ENCODE measurements around the gene CDK1. TPM values are rescaled to one million over a fixed set of nuclear protein-coding genes. Genes with fewer than 3 reads are reported as not detected.
A peak's percentile ranks its signal among the peaks of the same experiment; 100 is the strongest.

The CDK1 gene
- polyA plus RNA-seq, 2 of the 4 experiments (the other 2 are of a cell fraction), result 97.1 to 109 TPM

- TF ChIP-seq PBX3 (IDR thresholded peaks at IDR 0.05) (no peak), JUNB (IDR thresholded peaks at IDR 0.05) (no peak), ZFP36 (IDR thresholded peaks at IDR 0.05; ENCODE audit: borderline replicate concordance, partially characterized antibody) (no peak)
Observed at GRCh38 chr10:60797200-60797599, 18.9 kb downstream of the CDK1 start (continued).

GRCh38 chr10:60798031-60798430 lies 19.8 kb downstream of the CDK1 start:
- CTCF ChIA-PET, result interaction anchor here (1.0 kb wide), 1 partner anchor 18 kb away, joined by 4 read pairs; no protein-coding TSS in a partner anchor

DNA sequence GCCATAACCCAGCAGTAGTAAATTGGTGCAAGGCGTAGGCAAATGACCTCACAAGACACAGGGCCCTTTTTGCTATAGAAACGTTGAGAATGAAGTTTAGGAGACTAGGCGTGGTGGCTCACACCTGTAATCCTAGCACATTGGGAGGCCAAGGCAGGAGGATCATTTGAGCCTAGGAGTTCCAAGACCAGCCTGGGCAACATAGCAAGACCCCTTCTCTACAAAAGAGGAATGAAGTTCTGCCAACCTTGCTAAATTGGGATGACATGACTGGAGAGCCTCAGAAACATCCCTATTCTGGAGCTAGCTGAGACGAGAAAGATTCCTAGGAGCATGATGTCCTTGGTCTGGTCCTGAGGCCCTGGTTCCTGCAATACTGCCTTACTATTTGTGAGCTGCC lies 20.6 kb downstream of the CDK1 start:
- no peak overlapping the region for H3K27ac ChIP-seq
- ATAC-seq, result peak in 1 of 2 experiments; percentile 43; a peak in 3 of 6 replicates
- TF ChIP-seq POLR2AphosphoS2 (conservative IDR thresholded peaks at IDR 0.05; ENCODE audit: low read length), result no peak
- TF ChIP-seq ELK1 (IDR thresholded peaks at IDR 0.05; ENCODE audit: low read depth, low read length), result no peak
- TF ChIP-seq MYC (IDR thresholded peaks at IDR 0.05; ENCODE audit: borderline replicate concordance, low read length), result no peak
- TF ChIP-seq SREBF2 (IDR thresholded peaks at IDR 0.05), result no peak
- TF ChIP-seq EHF (CRISPR knock-in tag; IDR thresholded peaks at IDR 0.05), result no peak
- TF ChIP-seq NR3C1 (IDR thresholded peaks at IDR 0.05), result no peak
- no peak for TF ChIP-seq ZNF302 (CRISPR knock-in tag; IDR thresholded peaks at IDR 0.05)
- TF ChIP-seq HDAC2 (IDR thresholded peaks at IDR 0.05), result no peak
- TF ChIP-seq HEYL (CRISPR knock-in tag; IDR thresholded peaks at IDR 0.05), result no peak
- TF ChIP-seq GATA3 (IDR thresholded peaks at IDR 0.05; ENCODE audit: borderline replicate concordance), result no peak
- TF ChIP-seq, protein P1, sequence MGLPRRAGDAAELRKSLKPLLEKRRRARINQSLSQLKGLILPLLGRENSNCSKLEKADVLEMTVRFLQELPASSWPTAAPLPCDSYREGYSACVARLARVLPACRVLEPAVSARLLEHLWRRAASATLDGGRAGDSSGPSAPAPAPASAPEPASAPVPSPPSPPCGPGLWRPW (IDR thresholded peaks at IDR 0.05), result no peak
- TF ChIP-seq NFE2L2 (conservative IDR thresholded peaks at IDR 0.05; ENCODE audit: low read length), result no peak
- TF ChIP-seq MAX (IDR thresholded peaks at IDR 0.05), result no peak
- no peak for TF ChIP-seq JUN (IDR thresholded peaks at IDR 0.05)
- TF ChIP-seq ZC3H11A (IDR thresholded peaks at IDR 0.05), result no peak
- TF ChIP-seq ESRRA (IDR thresholded peaks at IDR 0.05; ENCODE audit: borderline replicate concordance, low read length), result no peak
- no peak for TF ChIP-seq EP300 (IDR thresholded peaks at IDR 0.05)
- no peak for TF ChIP-seq HOXB13 (CRISPR knock-in tag; IDR thresholded peaks at IDR 0.05; ENCODE audit: low read depth)
- H3K4me2 ChIP-seq, result no peak overlapping the region
- no peak overlapping the region for H3K4me3 ChIP-seq
- POLR2A ChIA-PET, result no interaction called here
- WGBS (ENCODE audit: missing lambda C conversion rate), result 89% methylated on average over 4 of the region's 4 CpGs
- no peak for DNase-seq (ENCODE audit: low read depth in 1 of 2, low spot score in 1 of 2)
- CTCF ChIA-PET, result interaction anchor here (1.0 kb wide), 1 partner anchor 17 kb away, joined by 4 read pairs; no protein-coding TSS in a partner anchor
- no peaks in the 10 kb centered on the region for H3K9me3 ChIP-seq
- H3K4me1 ChIP-seq, result peaks cover 7% of the 10 kb centered on the region; the same call in 1 of the 3 replicates
- no peak for FAIRE-seq

More at GRCh38 chr10:60798031-60798430, 19.8 kb downstream of the CDK1 start:
- 78% methylated on average over 3 of the region's 3 CpGs for WGBS (ENCODE audit: missing lambda C conversion rate)
- Histone ChIP-seq H3K4me3 (no peak overlapping the region), H3K4me1 (peaks cover 9% of the 10 kb centered on the region; the same call in 1 of the 3 replicates), H3K4me2 (no peak overlapping the region), H3K27ac (no peak overlapping the region), H3K9me3 (no peaks in the 10 kb centered on the region)
- FAIRE-seq (no peak), DNase-seq (ENCODE audit: low read depth in 1 of 2, low spot score in 1 of 2) (peak in 1 of 2 experiments; percentile 32), ATAC-seq (peak in 1 of 2 experiments; percentile 60; a peak in 3 of 6 replicates)
- TF ChIP-seq KDM5A (IDR thresholded peaks at IDR 0.05) (no peak), POLR2A (IDR thresholded peaks at IDR 0.05; ENCODE audit: low read length) (no peak), HOXA7 (CRISPR knock-in tag; IDR thresholded peaks at IDR 0.05) (no peak), JUN (IDR thresholded peaks at IDR 0.05) (no peak)
- POLR2A ChIA-PET, result no interaction called here

Measured in A549 (cell line).